Measurements from ENCODE around the gene SH3GLB1.
"Not testable (repeated sequence)": the region's sequence is repeated elsewhere in the genome, so short reads cannot be mapped to it uniquely, and the experiment has no call there.

The SH3GLB1 gene

GRCh38 chr1:86704458-86704971, at the start of gene SH3GLB1:
SH3GLB1 (plus strand) TSS chr1:86704576; CDS start chr1:86704900, 324 bp downstream.
- peak; percentile 78 for DNase-seq (ENCODE audit: low read depth)

DNA sequence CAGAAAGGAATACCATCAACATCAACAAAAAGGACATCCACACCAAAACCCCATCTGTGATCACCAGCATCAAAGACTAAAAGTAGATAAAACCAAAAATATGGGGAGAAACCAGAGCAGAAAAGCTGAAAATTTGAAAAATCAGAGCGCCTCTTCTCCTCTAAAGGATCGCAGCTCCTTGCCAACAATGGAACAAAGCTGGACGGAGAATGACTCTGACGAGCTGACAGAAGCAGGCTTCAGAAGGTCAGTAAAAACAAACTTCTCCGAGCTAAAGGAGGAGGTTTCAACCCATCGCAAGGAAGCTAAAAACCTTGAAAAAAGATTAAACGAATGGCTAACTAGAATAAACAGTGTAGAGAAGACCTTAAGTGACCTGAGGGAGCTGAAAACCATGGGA, 46.0 kb upstream of the SH3GLB1 start:
- DNase-seq (ENCODE audit: low read depth): not testable (repeated sequence)

DNA sequence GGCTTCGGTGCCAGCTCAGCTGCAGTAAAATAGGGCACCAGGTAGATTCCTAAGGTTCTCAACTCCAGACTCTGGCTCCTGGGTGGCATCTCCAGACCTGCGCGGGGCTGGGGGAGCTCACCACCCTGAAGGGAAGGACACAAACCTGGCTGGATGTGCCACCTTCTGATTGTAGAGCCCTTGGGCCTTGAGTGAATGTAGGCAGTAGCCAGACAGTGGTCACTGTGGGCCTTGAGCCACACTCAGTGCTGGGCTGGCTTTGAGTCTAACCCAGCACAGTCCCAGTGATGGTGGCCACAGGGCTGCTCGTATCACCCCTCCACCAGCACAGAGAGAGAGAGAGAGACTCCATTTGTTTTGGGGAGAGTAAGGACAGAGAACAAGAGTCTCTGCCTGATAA, 38.0 kb upstream of the SH3GLB1 start:
- no peak for DNase-seq (ENCODE audit: low read depth)

DNA sequence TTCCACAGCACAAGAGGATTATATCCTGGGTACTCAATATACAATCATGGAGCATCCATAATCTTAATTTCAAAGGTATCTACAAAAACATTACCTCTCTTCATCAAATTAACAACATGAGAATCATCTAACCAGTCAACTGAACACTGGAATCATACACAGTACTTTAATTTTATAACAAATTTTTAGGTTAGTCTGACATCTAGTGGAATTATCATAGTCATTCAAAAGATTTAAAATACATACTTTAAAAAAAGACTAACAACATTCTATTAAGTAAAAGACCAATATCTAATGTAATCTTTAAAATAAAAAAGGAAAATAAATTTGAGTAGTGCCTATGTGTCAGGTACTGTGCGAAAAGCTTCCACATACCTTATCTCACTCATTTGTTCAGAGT, 16.8 kb upstream of the SH3GLB1 start:
- no peak for DNase-seq (ENCODE audit: low read depth)

DNA sequence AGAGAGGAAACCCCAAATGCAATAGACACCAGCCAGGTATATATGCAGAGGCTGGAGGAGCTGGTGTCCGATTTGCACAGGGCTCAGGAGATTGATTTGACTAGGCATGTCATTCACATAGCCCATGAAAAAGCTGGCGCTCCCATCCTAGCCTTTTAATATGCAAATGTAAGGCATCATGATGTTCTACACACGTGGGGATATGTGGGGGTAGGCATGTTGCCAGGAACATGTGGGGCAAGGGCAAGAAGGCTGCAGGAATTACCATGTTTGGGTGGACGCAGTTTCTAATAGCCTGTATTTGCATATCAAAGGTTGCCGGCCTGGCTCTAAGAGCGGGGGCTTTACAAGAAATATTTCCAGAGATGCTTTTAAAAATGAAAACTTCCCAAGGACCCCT, 11.7 kb upstream of the SH3GLB1 start:
- no peak for DNase-seq (ENCODE audit: low read depth)

DNA sequence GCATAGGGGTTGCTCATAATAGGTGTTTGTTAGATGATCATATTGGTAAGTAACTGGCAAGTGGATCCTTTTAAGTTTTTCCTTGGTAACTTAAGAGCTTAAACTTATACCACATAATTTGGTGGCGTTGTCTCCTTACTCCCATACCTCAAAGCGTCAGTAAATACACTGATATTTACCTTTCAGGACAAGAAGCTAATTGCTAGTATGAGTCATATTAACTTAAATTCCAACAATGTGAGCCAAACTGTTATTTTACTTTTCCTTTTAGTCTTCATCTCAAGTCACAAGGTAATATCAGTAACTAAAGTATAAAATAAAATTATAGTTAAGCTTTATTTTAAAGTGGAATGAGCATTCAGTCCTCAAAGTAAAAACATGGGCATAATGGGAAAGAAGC, 9.0 kb upstream of the SH3GLB1 start:
- no peak for DNase-seq (ENCODE audit: low read depth)

DNA sequence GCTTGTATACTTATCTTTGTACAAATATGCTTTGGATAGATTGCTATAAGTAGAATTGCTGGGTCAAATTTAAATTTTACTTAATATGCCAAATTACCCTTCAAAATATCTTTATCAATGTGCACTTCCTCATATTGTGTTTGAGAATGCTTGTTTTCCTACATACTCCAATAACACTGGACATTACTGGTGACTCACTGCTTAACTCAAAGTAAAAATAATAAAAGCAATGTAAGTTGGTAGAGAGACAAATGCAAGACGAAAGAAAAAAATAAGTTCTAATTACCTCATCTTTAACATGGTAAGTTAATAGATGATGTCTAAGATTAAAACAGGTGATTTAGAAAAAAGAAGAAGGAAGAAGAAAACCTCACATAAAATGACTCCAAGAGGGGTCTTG, 7.9 kb upstream of the SH3GLB1 start:
- no peak for DNase-seq (ENCODE audit: low read depth)

GRCh38 chr1:86699186-86699585, 5.2 kb upstream of the SH3GLB1 start:
- DNase-seq (ENCODE audit: low read depth): no peak

DNA sequence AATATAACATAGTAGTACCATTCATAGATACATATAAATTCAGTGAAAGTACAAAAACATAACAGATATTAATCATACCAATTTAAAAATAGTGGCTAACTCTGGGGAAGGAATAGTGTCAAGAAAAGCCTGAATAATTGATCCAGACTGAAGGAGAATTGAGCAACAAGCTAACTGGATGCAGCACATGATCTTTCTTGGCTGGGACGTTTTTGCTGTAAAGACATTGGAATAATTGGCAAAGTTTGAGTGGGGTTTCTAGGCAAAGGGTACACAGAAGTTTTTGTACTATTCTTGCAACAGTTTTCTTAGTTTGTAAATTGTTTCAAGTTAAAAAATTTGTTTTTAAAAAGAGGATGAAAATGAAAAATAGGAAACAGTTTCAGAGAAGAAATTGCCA, 2.6 kb upstream of the SH3GLB1 start:
- DNase-seq (ENCODE audit: low read depth): no peak

DNA sequence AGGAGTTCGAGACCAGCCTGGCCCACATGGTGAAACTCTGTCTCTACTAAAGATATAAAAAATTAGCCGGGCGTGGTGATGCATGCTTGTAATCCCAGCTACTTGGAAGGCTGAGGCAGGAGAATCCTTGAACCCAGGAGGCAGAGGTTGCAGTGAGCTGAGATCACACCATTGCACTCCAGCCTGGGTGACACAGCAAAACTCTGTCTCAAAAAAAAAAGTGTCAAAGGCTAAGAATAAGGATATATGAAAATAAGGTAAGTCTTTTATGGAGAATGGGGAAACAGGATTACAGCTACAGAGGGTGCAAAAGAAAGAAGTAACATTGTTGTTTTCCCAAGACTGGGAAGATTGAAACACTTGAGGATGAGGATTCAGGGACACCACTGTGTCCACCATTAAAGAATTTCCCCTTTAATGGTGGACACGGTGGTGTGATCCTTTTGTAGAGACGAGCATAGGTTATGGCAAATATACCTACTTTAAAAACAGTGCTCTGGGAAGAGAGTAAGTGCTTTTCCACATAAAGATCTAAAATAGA, 1.4 kb upstream of the SH3GLB1 start:
- DNase-seq (ENCODE audit: low read depth): not testable (repeated sequence)

GRCh38 chr1:86703696-86704457, 499 bp upstream of the SH3GLB1 start:
- DNase-seq (ENCODE audit: low read depth): no peak

DNA sequence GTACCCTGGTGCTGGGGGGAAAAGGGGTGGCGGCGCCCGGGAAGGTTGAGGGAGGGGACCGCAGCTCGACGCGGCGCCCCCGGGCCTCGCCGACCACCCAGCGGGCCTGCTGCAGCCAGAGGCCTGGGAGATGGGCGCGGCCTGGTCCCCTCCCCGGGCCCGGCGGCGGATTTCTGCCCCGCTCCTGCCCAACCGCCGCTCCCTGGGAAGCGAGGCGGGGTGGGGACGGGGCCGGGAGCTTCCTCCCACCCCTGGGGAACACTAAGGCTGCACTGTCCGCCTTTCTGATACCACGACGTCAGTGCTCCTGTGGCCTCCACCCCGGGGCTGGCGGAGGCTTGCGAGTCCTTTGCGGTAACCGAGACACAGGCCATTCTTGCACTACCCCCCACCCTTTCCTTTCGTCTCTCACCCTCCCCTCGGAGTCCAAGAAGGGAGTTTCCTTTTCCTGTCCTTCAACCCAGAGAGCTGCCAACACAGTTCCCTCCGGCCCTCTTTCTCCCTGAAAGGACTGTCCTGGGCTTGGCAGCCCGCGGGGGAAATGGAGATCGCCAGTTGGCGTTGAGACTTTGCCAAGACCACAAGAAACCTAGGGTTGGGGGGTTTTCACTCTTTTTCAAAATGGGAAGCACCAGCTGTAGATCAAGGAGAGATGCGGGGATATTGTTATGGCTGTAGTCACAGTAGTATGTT, 742 bp downstream of the SH3GLB1 start:
- DNase-seq (ENCODE audit: low read depth): peak; percentile 50

GRCh38 chr1:86705665-86705985, 1.2 kb downstream of the SH3GLB1 start:
- no peak for DNase-seq (ENCODE audit: low read depth)

DNA sequence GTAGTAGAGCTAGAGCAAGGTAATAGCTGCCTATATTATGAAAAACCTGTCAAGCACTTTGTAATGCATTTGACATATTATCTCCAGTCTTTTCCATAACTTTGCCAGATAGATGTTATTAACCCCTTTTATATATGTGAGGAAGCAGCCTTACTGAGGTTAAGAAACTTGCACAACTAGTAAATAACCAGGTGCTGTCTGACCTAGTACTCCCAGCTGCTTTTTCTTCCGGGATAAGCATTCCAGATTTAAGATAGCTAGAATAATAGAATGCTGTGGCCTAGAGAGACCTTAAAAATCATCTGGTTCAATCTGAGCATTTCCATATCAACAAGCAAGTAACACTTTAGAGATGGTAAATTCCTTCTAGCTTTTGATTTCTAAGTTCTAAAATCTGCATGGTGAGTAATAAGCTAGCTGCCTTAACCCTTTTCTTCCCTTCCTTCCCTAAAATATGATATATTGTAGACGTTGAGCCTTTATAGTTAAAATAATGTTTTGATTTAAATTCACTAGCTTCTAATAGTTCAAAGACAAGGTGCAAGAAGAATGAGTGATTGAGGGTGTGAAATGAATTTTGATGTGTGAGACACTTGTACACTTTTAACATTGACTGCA, 1.8 kb downstream of the SH3GLB1 start:
- no peak for DNase-seq (ENCODE audit: low read depth)

DNA sequence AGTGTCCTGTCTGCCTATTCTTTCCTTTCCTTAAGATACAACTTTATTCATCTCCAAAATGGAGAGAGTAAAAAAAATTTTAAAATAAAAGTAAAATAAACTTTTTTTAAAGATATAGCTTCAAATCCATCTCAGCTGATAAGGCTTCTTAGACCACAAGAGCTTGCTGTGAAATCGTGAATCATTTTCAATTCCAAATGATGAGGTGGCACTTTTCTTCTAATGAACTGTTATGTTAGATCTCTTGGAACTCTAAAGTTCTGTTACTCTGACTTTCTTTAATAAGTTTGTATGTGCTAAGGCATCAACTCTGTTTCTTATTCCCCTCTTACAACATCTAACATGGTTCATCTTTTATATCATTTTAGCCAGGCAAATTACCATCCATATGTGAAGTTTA, 4.5 kb downstream of the SH3GLB1 start:
- DNase-seq (ENCODE audit: low read depth): no peak

GRCh38 chr1:86712088-86712860, 7.9 kb downstream of the SH3GLB1 start:
- no peak for DNase-seq (ENCODE audit: low read depth)

DNA sequence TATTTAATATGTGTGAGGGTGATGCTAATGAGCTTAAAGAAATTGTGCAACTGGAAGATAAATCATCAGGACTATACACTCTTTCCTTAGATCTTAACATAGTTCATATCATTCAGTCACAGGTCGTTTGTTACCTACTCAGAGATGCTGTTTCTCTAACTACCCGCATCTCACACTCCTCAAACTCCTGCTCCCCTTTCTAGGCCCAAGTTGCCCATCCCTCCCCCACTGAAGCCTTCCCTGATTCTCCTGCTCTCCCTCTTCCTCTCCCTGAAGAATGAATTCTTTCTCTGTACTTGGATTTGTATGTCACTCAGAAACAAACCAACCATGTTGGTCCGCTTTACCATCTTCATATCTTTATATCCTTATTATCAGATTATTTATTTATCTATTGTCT, 9.1 kb downstream of the SH3GLB1 start:
- no peak for DNase-seq (ENCODE audit: low read depth)

- DNase-seq (ENCODE audit: low read depth): no peak
Observed at GRCh38 chr1:86714159-86714558, 9.8 kb downstream of the SH3GLB1 start.

GRCh38 chr1:86714561-86715244, 10.3 kb downstream of the SH3GLB1 start:
- DNase-seq (ENCODE audit: low read depth): no peak

GRCh38 chr1:86718786-86719185, 14.4 kb downstream of the SH3GLB1 start:
- DNase-seq (ENCODE audit: low read depth): no peak

- no peak for DNase-seq (ENCODE audit: low read depth)
Observed at GRCh38 chr1:86731416-86731815, 27.0 kb downstream of the SH3GLB1 start.
